GM19463 (cell line): ENCODE results near the gene IFT122.
"Not testable (repeated sequence)": the region's sequence is repeated elsewhere in the genome, so short reads cannot be mapped to it uniquely, and the experiment has no call there.

ENCODE experiments used
- ATAC-seq: cut with Tn5 transposase; IDR thresholded peaks from one replicate; pipeline ENCODE4 v1.9.1; 2021; ENCODE audit warnings: mild to moderate bottlenecking, moderate library complexity; ENCODE audit not compliant: unreplicated experiment

Gene IFT122

GRCh38 chr3:129473067-129473768 lies 33.2 kb downstream of the IFT122 start:
- ATAC-seq = no peak

DNA sequence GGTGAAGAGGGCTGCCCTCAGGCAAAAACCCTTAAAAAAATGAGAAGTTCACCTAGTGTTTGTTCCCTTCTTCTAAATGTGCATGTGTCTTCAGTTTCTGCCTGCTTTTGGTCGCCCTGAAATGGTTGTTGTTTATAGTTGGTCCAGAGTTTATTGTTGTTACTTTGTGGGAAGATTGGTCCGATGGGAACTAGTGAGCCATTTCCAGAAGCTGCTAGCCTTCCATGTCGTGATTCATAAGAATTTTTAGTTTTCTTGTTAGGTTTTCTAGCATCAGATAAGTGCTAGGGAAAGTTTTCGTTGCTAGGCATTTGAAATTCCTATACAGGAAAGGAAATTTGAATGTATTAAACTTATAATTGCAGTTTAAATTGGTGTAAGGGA lies 33.7 kb downstream of the IFT122 start:
- ATAC-seq = no peak

GRCh38 chr3:129474984-129475804 lies 35.2 kb downstream of the IFT122 start:
- no peak for ATAC-seq

DNA sequence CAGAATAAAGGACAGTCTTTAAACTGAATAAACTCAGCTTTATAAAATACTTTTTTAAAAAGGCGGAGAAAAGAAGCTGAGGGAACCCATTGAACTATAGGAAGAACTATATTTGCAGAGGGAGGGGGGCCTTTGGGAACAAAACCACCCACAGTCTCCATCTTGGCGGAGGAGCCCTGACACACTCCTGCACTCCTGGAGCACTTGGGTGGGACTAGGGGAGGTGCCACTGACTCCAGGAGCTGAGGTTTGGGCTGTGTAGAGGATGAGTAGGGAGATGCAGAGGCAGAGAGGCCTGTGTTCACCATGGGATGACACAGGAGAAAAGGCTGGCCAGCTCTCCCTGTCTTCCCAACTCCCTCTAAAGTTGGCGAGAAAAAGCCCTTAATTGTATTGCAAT lies 35.8 kb downstream of the IFT122 start:
- ATAC-seq = no peak

- ATAC-seq = no peak
These were observed 36.6 kb downstream of the IFT122 start for GRCh38 chr3:129476586-129476985.

DNA sequence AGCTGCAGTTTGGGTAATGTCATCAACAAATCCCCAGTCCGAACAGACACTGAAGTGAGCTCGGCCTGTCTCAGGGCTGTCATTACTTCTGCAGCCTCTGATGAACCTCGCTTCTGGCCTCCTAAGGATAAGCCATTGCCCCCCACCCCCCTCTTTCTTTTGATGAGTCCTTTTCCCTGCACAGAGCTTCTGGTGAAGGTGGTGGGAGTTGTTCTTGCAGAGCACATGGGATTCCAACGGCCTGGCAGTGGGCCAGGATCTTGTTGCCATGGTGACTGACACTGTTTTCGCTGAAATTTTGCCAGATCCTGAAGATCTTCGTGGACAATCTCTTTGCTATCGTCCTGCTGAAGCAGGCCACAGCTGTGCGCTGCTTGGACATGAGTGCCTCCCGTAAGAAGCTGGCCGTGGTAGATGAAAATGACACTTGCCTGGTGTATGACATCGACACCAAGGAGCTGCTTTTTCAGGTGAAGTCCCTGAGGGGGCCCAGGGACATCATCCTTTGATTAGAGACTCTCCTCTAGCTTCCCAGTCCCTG lies 41.3 kb downstream of the IFT122 start:
- not testable (repeated sequence) for ATAC-seq

DNA sequence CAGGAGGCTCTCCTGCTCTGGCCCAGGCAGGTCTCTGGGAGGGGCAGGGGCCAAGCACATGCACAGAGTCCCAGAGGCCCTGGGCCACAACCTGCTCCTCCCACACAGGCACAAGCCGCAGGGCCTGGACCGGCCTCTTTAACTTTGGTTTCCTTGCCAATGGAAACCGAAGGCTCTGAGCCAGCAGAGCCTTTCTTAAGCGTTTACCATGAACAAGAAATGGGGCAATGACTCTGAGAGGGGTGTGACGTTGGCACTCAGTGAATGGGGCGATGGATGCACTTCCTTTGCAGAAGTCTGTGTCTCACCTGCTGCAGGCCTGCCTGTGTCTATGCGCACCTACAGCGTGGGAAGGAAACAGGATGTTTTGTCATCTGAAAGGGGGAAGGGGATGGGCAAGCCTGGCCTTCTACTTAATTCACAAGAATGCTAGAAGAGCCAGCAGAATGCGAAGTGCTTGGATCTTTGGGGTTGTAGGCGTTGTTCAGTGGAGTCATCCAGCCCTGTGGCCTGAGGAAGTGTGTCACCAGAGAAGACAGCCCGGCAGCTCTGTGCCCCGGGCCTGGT lies 41.8 kb downstream of the IFT122 start:
- no peak for ATAC-seq

GRCh38 chr3:129482721-129483120 lies 42.7 kb downstream of the IFT122 start:
- ATAC-seq = no peak

- no peak for ATAC-seq
These were observed 43.8 kb downstream of the IFT122 start for GRCh38 chr3:129483870-129484269.

DNA sequence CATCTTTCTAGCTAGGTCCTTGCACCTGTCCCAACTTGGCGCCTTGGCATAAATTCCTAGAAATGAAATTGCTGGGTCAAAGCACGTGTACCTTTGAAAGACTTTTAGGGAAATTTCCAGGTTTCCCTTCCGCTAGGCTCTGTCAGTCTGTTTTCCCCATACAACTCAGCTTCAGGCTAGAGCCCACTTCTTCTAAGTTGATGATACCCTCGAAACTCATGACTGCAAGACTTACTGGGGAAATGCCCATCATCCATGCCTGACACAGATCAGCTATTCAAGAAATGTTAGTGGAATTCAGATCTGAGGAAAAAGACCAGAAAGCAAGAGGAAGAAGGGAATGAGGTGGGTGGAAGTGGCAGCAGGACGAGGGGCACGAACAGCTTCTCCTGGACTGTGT lies 45.1 kb downstream of the IFT122 start:
- ATAC-seq = not testable (repeated sequence)

DNA sequence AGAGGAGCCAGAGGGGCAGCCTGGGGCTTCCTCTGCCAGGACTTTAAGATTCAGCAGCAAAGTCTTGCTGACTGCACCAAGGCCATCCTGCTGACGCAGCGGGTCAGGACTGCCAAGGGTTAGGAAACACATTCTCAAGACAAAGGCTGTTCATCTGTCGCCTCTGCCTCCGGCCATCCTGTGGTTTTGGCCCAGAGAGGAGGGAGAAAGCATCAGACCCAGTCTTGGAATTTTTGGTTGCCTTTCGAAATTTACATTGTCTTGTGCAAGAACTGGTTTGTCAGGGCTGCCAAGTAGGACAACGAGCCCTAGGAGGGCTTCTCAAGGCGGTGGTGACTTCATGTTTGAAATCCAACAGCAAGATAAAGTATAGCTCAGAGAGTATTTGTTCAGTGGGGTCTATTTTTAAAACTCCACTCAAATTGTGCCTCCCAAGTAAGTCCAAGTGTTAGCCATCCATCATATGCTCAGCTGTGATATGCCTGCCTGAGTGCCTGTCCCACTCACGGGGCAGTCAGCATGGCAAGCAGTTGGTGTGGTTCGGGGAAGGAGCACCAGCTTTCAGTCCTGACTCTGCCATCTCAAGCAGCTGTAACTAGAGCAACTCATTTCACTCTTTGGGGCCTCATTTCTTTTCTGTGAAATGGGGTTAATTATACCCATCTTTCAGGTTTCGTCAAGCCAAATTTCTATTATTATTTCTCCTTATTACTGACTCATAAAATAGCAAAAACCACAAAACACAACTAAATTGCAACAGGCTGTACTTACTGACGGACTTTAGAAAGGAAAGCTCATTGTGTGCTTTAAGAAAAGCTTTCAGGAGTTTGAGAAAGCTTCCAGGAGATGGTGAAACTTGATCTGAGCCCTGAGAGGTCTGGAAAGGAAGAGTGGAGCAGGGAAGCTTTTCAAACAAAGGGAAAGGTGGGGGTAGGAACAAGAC lies 46.0 kb downstream of the IFT122 start:
- no peak for ATAC-seq

GRCh38 chr3:129486664-129487035 lies 46.6 kb downstream of the IFT122 start:
- ATAC-seq = no peak

DNA sequence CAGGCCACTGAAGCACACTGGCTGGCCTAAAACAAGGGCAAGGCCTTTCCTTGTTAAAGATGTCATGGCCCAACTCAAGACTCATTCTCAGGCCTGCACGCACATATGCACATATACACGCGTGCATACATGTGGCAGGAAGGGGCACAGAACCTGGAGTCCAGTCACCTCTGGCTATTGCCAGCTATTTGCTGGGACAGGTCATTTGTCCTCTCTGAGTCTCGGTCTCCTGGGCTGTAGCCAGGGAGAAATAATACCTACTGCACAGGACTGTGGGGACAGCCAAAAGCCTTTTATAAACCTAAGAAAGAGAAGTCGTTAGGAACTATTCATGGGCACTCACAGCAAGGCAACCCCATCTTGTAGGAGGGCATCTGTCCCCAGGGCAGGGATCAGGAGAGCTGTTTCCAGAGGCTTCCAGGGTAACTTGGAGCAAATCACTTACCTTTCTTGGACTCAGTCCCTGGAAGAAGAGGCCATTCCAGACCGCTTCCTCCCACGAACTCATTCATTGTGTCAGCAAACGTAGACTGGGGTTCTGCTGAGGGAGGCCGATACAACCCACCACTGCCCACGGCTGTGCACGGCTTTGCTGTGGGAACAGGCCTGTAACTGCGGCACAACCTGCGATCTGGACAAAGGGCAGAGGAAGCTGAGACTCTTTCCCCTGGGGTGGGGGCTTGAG lies 47.3 kb downstream of the IFT122 start:
- no peak for ATAC-seq

DNA sequence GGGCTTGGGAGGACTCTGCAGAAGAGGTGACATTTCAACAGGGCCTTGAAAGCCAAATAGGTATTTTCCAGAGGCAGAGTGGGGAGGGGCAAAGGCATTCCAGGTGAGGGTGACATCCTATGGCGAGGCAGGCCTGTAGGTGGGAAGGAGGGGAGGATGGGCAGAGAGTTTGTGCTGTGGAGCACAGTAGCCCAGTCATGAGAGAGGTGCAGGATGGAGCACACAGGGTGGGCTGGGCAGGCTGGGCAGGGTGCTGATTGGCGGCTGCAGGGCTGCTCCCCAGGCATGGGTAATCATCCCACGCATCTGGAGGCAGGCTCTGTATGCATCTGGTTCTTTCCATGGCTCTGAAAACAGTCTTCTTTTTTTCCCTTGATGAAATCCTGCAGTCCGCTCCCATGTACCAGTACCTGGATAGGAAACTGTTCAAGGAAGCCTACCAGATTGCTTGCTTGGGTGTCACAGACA lies 47.9 kb downstream of the IFT122 start:
- not testable (repeated sequence) for ATAC-seq

DNA sequence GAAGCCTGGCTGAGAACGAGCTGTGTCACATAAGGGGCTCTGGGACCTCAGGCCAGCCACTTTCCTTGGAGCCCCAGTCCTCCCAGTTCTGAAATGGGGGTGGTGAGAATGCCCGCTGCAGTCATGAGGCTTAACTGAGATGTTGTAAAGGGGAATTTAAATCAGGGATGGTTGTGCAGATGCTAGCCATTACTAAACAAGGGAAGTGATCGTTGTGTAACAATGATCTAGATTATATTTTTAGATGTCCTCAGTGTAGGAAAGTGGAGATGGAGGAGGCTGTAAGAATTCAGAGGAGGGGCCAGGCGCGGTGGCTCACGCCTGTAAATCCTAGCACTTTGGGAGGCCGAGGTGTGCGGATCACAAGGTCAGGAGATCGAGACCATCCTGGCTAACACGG lies 49.2 kb downstream of the IFT122 start:
- ATAC-seq = not testable (repeated sequence)

- peak; percentile 88 for ATAC-seq
These were observed 50.2 kb downstream of the IFT122 start for GRCh38 chr3:129490273-129490675.

GRCh38 chr3:129491077-129491476 lies 51.1 kb downstream of the IFT122 start:
- not testable (repeated sequence) for ATAC-seq

GRCh38 chr3:129491794-129492193 lies 51.8 kb downstream of the IFT122 start:
- no peak for ATAC-seq

DNA sequence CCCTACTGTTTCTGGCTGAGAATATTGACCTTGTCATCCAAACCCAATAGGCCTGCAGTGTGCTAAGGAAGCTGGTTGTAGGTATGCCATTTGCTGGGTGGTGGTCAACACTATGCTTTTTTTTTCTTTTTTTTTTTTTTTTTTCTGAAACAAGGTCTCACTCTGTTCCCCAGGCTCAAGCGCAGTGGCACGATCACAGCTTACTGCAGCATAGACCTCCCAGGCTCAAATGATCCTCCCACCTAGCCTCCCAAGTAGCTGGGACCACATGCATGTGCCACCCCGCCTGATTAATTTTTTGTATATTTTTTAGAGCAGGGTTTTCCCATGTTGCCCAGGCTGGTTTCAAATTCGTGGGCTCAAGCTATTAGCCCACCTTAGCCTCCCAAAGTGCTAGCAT lies 52.7 kb downstream of the IFT122 start:
- no peak for ATAC-seq

DNA sequence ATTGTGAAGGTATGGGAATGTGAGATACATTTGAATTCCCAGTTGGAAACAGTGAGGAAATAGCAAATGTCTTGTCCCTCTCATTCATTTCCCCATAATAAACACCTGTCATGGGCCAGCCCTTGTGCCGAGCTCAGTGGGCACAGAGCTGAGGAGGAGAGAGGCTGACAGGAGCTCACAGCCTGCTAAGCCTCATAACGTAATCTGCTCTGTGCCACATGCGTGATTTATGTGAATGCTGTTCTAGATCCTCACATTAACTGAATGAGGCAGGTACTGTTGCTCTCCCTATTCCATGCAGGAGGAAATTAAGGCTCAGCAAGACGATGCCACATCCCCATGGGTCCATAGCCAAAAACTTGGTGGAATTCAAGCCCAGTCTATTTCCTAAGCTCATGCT lies 53.2 kb downstream of the IFT122 start:
- ATAC-seq = no peak
